Vein endothelial cell (primary cell): ENCODE data around the gene PUM2. TPM values are rescaled to one million over a fixed set of nuclear protein-coding genes. Genes with fewer than 3 reads are reported as not detected.

Experiments used
- small RNA-seq: library from RNA; depleted of rRNA; stranded (forward); fragments of <200 nt; gene quantifications from one replicate; pipeline ENCODE3, GENCODE V24; 2012
- total RNA-seq: library from RNA; depleted of rRNA; stranded (reverse); fragments of >200 nt; gene quantifications from 2 replicates; pipeline ENCODE4 v1.2.3, GENCODE V29; 2012

PUM2 gene
- total RNA-seq: 55.9 and 59.5 TPM in 2 replicates

GRCh38 chr2:20350753-20351554, at the start of gene PUM2:
PUM2 (minus strand) TSS chr2:20350844; CDS start chr2:20327360, 23,484 bp downstream.

GRCh38 chr2:20224716-20225293, 125.8 kb downstream of the PUM2 start, which contains the start of gene SDC1:
SDC1 (minus strand) TSS chr2:20225130; CDS start chr2:20224867, 263 bp downstream.

Small RNA genes lying within 50 kb of the gene (small RNA-seq; reads per million reads assigned to genes)
- not detected for gene RNU7-113P

Other genes starting within 250 kb of the PUM2 start
- 3.9 and 5.9 TPM in 2 replicates for gene SDC1, start 125.7 kb downstream of the PUM2 start, total RNA-seq
- gene RHOB, start 96.2 kb upstream of the PUM2 start, total RNA-seq: 994 and 1,091 TPM in 2 replicates